Caco-2 (cell line): ENCODE results near the gene SBF1. TPM values are rescaled to one million over a fixed set of nuclear protein-coding genes. Genes with fewer than 3 reads are reported as not detected.
"Not testable (repeated sequence)": the region's sequence is repeated elsewhere in the genome, so short reads cannot be mapped to it uniquely, and the experiment has no call there.

Experiments used
- BruUV-seq: library from RNA; stranded (reverse); fragments of 400-500 nt; replicated peaks from 2 replicates; lab custom pipeline; 2021; lab: Mats Ljungman, UMichigan
- CTCF ChIA-PET: fragments of 300-600 bp; sonication (Branson Sonifier 250); formaldehyde crosslinking; loops from one replicate; lab custom pipeline; 2022; ENCODE audit warnings: antibody characterized with exemption; lab: Charles Lee
- POLR2A ChIA-PET: fragments of 300-600 bp; sonication (Branson Sonifier 250); formaldehyde crosslinking; loops from one replicate; lab custom pipeline; 2022; ENCODE audit warnings: antibody characterized with exemption; lab: Charles Lee
- DNase-seq, 2 experiments: peaks; one replicate each; pipeline versions ENCODE4 v3.0.0 to v3.0.0-alpha.2; 2020 to 2022
- H3K27me3 ChIP-seq: replicated peaks from 2 replicates; pipeline ENCODE4 v1.6.0; 2011; ENCODE audit warnings: low read length; ENCODE audit not compliant: control insufficient read depth, insufficient read depth
- H3K36me3 ChIP-seq: 2 replicates; pipeline ENCODE4 v1.5.1; 2011; ENCODE audit warnings: low read length; ENCODE audit not compliant: control insufficient read depth, insufficient read depth
- H3K4me1 ChIP-seq: fragments of 250-450 bp; sonication (Bioruptor Pico); 2 replicates; pipeline ENCODE4 v1.5.1; 2020; ENCODE audit warnings: mild to moderate bottlenecking
- H3K4me3 ChIP-seq: 2 replicates; pipeline ENCODE4 v1.5.1; 2011; ENCODE audit warnings: low read depth, mild to moderate bottlenecking, control low read depth, low read length
- H3K9me3 ChIP-seq: fragments of 250-450 bp; sonication (Bioruptor Pico); 2 replicates; pipeline ENCODE4 v1.5.1; 2020; ENCODE audit warnings: mild to moderate bottlenecking, moderate library complexity
- H3K27ac Mint-ChIP-seq: one replicate; pipeline ENCODE4 v1.8.0; 2022; ENCODE audit warnings: mixed read lengths; ENCODE audit not compliant: unreplicated experiment
- H3K27me3 Mint-ChIP-seq: one replicate; pipeline ENCODE4 v1.8.0; 2022; ENCODE audit warnings: mixed read lengths; ENCODE audit not compliant: insufficient read depth, unreplicated experiment
- H3K36me3 Mint-ChIP-seq: one replicate; pipeline ENCODE4 v1.8.0; 2022; ENCODE audit warnings: mild to moderate bottlenecking, mixed read lengths; ENCODE audit not compliant: insufficient read depth, unreplicated experiment
- H3K4me1 Mint-ChIP-seq: one replicate; pipeline ENCODE4 v1.8.0; 2022; ENCODE audit warnings: low read depth, mixed read lengths; ENCODE audit not compliant: unreplicated experiment
- H3K4me3 Mint-ChIP-seq: one replicate; pipeline ENCODE4 v1.8.0; 2022; ENCODE audit warnings: mild to moderate bottlenecking, moderate library complexity, mixed read lengths; ENCODE audit not compliant: unreplicated experiment
- H3K9me3 Mint-ChIP-seq: one replicate; pipeline ENCODE4 v1.8.0; 2022; ENCODE audit warnings: mixed read lengths; ENCODE audit not compliant: unreplicated experiment
- CTCF ChIP-seq, 2 experiments: fragments of 200-600 bp in 1 of 2; IDR thresholded peaks; 1 replicate in 1 of 2; 2 replicates in 1 of 2; pipeline versions ENCODE4 v1.5.1 to v1.8.0; 2011 to 2022; ENCODE audit warnings: antibody characterized with exemption in 1 of 2, control low read depth in 1 of 2, inconsistent platforms in 1 of 2, low read depth in 1 of 2, low read length in 1 of 2, mild to moderate bottlenecking in 1 of 2, moderate library complexity in 1 of 2; ENCODE audit not compliant: insufficient read depth in 1 of 2, severe bottlenecking in 1 of 2, unreplicated experiment in 1 of 2
- intact Hi-C: fragments of 100-400 bp; cut with micrococcal nuclease; formaldehyde crosslinking; loops from one replicate; pipeline ENCODE4 v1.10.0; 2022; ENCODE audit not compliant: unreplicated experiment
- total RNA-seq: library from RNA; stranded (reverse); gene quantifications from 2 replicates; pipeline ENCODE4 v1.2.3, GENCODE V29; 2022

The SBF1 gene
- total RNA-seq, 1 experiment from 2014 or later, result 82.8 TPM

GRCh38 chr22:50521710-50522109, 46.9 kb upstream of the SBF1 start:
- Histone ChIP-seq H3K4me1 (peaks cover 12% of the 10 kb centered on the region), H3K9me3 (no peaks in the 10 kb centered on the region), H3K27me3 (no peaks in the 10 kb centered on the region), H3K36me3 (no peaks in the 10 kb centered on the region), H3K4me3 (no peak overlapping the region)
- no peak overlapping the region for H3K4me3 Mint-ChIP-seq
- no peaks in the 10 kb centered on the region for H3K9me3 Mint-ChIP-seq
- intact Hi-C loops, result no loop called here
- no peak for TF ChIP-seq CTCF (IDR thresholded peaks at IDR 0.05; ENCODE audit: insufficient read depth in 1 of 2, low read depth in 1 of 2, low read length in 1 of 2, severe bottlenecking in 1 of 2, unreplicated experiment in 1 of 2)
- no TSS peak for BruUV-seq
- H3K36me3 Mint-ChIP-seq, result peaks cover 59% of the 10 kb centered on the region
- H3K27ac Mint-ChIP-seq, result no peak overlapping the region
- H3K4me1 Mint-ChIP-seq, result peaks cover 8% of the 10 kb centered on the region
- ChIA-PET CTCF (no interaction called here), POLR2A (no interaction called here)
- DNase-seq, result no peak
- H3K27me3 Mint-ChIP-seq, result no peaks in the 10 kb centered on the region

GRCh38 chr22:50520826-50521453, 46.1 kb upstream of the SBF1 start:
- POLR2A ChIA-PET, result no interaction called here
- no peaks in the 10 kb centered on the region for H3K27me3 ChIP-seq
- H3K36me3 ChIP-seq, result peaks cover 2% of the 10 kb centered on the region; the same call in 1 of the 2 replicates
- no peaks in the 10 kb centered on the region for H3K9me3 ChIP-seq
- no peaks in the 10 kb centered on the region for H3K27me3 Mint-ChIP-seq
- H3K4me3 ChIP-seq, result no peak overlapping the region
- peaks cover 9% of the 10 kb centered on the region; the same call in 1 of the 2 replicates for H3K4me1 ChIP-seq
- CTCF ChIA-PET, result no interaction called here
- intact Hi-C loops, result no loop called here
- no peak overlapping the region for H3K27ac Mint-ChIP-seq
- H3K36me3 Mint-ChIP-seq, result peaks cover 53% of the 10 kb centered on the region
- H3K4me3 Mint-ChIP-seq, result no peak overlapping the region
- peak in 1 of 2 experiments; percentile 30 for DNase-seq
- peaks cover 8% of the 10 kb centered on the region for H3K4me1 Mint-ChIP-seq
- TF ChIP-seq CTCF (IDR thresholded peaks at IDR 0.05; ENCODE audit: insufficient read depth in 1 of 2, low read depth in 1 of 2, low read length in 1 of 2, severe bottlenecking in 1 of 2, unreplicated experiment in 1 of 2), result no peak
- H3K9me3 Mint-ChIP-seq, result no peaks in the 10 kb centered on the region
- BruUV-seq, result no TSS peak

- POLR2A ChIA-PET, H3K4me1 ChIP-seq, DNase-seq, intact Hi-C loops, H3K27me3 Mint-ChIP-seq, BruUV-seq, H3K4me3 ChIP-seq, H3K27ac Mint-ChIP-seq, CTCF ChIA-PET, H3K9me3 ChIP-seq, H3K4me3 Mint-ChIP-seq, H3K36me3 ChIP-seq, H3K4me1 Mint-ChIP-seq, H3K27me3 ChIP-seq, H3K9me3 Mint-ChIP-seq: not testable (repeated sequence)
- peaks cover 53% of the 10 kb centered on the region for H3K36me3 Mint-ChIP-seq
These were observed 45.3 kb upstream of the SBF1 start for GRCh38 chr22:50520184-50520583.
